ENCODE data around the gene FSTL3.

DNA sequence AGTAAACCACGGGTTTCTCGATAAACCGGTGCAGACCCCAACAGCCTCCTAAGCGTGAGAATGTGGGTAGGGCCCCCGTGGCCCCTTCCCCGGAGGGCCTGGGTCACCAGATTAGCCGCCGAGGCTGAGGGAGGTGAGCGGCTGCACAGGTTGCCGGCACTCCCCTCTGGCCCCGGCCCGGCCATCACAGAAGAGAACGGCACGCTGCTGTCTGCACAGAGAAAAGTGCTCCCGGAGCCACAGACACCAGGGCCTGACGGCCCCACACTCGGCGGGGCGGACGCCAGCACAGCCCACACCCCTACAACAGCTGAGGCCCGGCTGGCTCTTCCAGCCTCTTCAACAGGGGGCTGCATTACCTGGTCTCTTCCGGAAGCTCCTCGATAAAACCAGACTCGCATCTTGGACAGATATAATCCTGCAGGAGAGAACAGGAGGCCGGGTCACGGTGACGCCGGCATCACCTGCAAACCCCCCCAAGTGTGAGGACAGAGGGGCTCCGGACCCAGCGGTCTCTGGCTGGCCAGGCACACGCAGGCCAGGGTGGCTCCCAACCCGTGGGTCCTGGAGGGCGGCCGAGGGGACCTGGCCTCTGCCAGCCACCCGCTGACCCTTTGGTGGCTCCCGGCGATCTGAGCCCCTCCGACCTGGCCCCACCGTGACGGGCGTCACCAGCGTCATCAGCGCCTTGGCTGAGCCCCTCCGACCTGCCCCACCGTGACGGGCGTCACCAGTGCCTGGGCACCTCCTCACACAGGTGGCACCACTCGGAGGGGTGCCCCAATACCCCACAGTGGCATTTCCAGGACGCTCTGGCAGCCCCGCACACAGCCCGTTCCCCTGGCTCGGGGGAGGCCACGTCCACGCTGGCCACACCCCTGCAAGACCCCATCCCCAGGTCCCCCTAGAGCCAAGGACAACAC, 23.5 kb upstream of the FSTL3 start:
- TF ChIP-seq TAF1 (IDR thresholded peaks at IDR 0.05; ENCODE audit: low read depth, low read length), result no peak
- no peak for TF ChIP-seq POLR2A (IDR thresholded peaks at IDR 0.05; ENCODE audit: low read depth, low read length)
- no peak; the same call in 1 of the 2 replicates for TF ChIP-seq POLR2AphosphoS5 (IDR thresholded peaks at IDR 0.05; ENCODE audit: low read depth, low read length)
- TF ChIP-seq SPI1 (IDR thresholded peaks at IDR 0.05; ENCODE audit: low read depth, low read length), result no peak
- TF ChIP-seq POU2F2 (IDR thresholded peaks at IDR 0.05; ENCODE audit: low read depth, low read length), result no peak
